Measurements from ENCODE around the gene CRYBA4.

The CRYBA4 gene

DNA sequence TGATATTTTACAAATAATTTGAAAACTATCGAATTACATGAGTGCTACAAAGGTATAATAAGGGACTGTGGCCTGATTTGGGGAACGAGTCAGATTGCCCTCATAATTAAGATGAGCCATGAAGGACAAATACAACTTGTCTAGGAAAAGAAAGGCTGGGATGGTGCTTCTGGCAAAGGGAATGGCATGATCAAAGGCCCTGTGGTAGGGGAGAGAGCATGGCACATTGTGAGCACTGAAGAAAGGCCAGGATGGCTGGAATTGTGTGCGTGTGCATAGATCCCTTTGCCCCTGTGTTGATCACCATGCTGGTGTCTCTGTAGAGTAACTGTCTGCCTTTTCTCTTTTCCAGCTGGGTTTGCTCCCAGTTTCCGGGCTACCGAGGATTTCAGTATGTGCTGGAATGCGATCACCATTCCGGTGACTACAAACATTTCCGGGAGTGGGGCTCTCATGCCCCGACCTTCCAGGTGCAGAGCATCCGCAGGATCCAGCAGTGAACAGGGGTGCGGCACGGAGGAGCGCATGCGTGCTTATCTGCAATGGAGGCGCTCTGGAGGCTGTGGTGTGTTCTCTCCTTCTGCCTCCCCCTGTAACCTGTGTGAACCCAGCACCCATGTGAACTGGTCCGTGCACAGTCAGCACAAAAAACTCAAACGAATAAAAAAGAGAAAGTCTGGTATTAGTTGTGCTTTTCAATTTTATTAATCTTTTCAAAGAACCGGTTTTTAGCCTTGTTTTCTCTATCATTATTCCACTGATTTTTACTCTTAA is 8.4 kb downstream of the CRYBA4 start:
- no peak for DNase-seq (ENCODE audit: low spot score)

GRCh38 chr22:26631282-26631681 is 9.5 kb downstream of the CRYBA4 start:
- no peak for DNase-seq (ENCODE audit: low spot score)

GRCh38 chr22:26632422-26633155 is 10.8 kb downstream of the CRYBA4 start:
- DNase-seq (ENCODE audit: low spot score): no peak

DNA sequence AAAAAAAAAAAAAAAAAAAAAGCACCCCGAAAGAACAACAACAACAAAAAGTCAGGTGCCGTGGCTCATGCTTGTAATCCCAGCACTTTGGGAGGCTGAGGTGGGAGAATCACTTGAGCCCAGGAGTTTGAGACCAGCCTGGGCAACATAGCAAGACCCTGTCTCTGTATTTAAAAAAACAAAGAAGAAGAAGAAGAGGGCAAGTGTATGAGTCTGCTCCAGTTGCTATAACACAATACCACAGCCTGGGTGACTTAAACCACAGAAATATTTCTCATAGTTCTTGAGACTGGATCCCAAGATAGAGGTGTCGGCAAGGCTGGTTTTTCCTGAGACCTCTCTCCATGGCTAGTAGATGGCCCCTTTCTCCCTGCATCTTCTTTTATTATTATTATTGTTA is 12.4 kb downstream of the CRYBA4 start:
- no peak for DNase-seq (ENCODE audit: low spot score)

DNA sequence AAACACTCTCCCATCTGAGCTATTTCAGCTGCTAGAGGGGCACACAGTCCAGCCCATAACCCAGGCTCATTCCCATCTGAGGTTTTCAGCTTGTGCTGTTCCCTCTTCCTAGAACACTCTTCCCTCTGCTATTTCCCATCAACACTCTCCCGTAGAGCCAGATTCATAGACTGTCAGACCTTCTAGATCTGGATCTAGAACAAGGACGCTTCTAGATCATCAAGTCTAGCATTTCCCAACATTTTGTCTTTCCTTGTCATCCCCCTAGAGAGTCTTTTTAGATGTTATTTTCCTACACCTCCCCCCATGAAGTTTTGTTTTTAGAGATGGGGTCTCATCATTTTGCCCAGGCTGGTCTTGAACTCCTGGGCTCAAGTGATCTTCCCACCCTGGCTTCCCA is 13.4 kb downstream of the CRYBA4 start:
- DNase-seq (ENCODE audit: low spot score): no peak

DNA sequence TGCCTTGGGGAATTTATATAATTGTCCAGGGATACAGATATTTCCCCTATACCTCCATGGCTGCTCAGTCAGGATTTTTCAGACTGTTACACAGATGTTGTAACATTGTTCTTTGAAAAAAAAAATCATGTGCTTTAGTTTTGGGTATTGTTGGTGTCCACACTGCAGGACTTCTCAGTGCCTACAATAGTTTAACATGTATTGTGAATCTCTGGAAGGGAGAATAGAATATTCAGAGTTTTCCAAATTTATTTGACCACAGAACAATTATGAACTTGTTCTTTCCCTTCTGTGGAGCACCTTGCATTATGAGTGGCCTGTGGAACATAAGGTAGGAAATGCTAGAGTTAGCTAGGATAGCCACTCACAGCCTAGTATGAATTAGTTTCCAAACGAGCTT is 14.5 kb downstream of the CRYBA4 start:
- no peak for DNase-seq (ENCODE audit: low spot score)

DNA sequence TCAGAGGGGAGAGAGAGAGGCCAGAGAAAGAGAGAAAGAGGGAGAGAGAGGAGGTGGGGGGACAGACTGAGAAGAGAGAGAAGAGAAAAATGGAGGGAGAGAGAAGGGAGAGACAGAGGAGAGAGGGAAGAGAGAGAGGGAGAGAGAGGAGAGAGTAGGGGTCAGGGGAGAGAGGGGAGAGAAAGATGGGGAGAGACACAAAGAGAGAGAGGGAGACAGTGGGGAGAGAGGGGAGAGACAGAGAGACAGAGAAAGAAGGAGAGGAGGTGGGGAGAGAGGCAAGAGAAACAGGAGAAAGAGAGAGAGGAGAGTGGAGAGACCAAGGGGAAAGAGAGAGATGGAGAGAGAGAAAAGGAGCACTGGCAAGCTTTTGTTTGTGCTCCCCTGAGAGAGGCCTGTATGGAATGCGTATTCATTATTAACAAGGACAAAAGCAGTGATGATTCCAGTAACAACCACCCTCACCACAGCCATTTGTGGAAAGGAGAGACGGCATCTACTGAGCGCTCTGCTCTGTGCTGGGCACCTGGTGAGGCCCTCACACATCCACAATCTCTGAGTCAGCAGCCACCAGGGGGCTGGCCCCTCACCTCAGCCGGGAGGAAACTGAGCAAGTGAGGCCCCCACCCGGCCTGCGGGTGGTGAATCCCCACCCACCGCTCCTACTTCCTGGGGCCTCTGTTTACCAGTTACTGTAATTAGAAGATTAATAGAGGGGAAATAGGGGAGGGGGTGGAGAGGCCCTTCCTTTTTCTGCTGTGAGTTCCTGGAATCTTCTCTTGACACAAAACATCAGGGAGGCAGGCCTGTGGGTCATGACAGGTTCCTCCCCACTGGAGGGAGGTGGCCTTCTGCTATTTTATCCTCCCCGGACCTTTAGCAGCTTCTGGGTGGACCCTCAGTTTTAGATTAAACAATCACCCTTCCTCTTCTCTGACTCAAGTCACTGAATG is 21.0 kb downstream of the CRYBA4 start:
- no peak for DNase-seq (ENCODE audit: low spot score)

- no peak for DNase-seq (ENCODE audit: low spot score)
Measured at GRCh38 chr22:26643418-26644100, 21.8 kb downstream of the CRYBA4 start.

- DNase-seq (ENCODE audit: low spot score): peak; percentile 40
Measured at GRCh38 chr22:26646158-26646557, 24.4 kb downstream of the CRYBA4 start.

DNA sequence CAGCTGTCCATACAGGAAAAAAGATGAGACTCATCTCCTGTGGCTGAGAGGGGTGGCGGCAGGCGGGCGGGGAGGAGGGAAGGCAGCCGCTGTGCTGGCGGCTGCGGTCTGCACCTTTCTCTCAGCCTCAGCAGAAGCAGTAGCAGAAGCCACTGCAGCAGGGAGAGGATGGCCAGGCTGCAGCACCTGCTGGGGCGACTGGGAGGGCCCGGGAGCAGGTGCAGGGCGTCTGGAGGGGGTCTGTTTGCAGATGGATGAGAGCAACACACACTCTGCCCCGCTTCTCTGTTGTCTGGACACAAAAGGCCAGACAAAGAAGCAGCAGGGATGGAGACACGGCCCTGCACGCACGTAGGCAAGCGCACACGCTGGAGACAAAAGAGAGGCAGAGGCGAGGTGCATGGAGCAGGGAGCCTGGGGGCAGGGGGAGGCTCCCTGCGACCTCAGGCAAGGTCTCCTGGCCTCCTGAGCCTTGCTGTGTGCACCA is 26.3 kb downstream of the CRYBA4 start:
- no peak for DNase-seq (ENCODE audit: low spot score)

DNA sequence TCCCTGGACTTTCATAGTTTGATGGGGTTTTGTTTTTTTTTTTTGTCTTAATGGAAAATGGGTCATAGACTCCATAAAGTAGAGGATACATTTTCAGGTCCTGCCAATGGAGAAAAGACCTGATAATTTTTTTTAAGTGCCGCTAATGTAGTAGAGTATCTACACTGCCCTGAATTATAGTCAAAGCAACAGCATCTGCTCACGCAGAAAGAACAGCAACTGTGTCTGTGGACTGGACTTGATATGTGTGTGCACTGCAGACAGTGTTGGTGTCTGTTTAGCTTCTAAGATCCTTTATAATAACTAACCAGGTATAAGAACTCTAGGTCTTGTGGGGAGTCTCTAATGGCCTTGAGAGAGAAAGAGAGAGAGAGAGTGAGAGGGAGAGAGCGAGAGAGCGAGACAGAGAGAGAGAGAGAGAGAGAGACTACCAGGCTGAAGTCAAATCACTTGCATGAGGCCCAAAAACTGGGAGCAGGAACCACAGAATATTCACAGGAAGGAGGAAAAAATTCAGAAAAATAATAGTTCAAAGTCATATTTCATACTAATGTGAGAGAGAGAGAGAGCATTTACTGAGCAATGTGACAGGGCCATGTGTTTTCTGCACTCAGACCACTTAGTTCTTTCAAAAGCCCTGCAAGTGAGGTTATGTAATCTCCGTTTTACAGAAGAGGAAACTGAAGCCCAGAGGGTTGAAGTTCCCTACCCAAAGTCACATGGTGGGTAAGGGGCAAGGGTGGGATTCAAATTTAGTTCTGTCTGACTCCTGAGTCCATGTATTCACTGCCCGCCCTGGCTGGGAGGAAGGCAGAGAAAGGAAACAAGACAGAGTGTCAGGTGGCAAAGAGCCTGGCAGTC is 27.0 kb downstream of the CRYBA4 start:
- DNase-seq (ENCODE audit: low spot score): no peak

DNA sequence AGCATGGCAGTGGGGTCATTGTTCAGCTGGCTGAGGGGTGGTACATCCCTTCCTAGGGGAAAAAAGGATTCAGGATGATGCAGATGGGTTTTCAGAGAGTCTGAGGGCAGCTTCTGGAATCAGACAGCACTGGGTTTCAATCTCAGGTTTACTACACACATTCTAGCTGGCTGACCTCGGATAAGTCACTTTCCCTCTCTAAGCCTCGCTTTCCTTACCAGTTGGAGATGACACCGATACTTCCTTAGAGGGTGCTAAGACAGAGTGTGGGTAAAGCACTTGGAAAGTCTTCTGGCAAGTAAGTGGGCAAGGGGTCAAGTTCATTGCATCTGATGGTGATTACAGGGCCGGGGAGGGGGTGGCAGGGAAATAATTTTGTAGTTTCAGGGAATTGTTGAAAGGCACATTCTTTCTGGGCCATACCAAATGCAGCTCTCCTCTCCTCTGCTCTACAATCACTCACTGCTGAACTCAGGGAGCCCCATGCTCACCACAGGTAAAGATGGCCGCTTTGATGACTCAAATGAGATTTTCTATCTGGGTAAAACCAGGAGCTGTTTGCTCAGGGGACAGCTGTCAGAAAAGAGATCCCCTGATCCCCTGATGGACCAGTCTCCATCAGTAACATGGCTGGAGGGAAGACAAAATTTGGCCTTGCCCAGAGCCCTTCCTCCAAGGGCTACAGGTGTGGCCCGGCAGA is 29.1 kb downstream of the CRYBA4 start:
- DNase-seq (ENCODE audit: low spot score): no peak

GRCh38 chr22:26651815-26652214 is 30.1 kb downstream of the CRYBA4 start:
- DNase-seq (ENCODE audit: low spot score): no peak

GRCh38 chr22:26656891-26657851 is 35.4 kb downstream of the CRYBA4 start, which contains the start of gene MIAT:
MIAT (plus strand) TSS chr22:26657588.
- no peak for DNase-seq (ENCODE audit: low spot score)

- no peak for DNase-seq (ENCODE audit: low spot score)
Measured at GRCh38 chr22:26658161-26658560, 36.4 kb downstream of the CRYBA4 start.

GRCh38 chr22:26658671-26659478 is 37.1 kb downstream of the CRYBA4 start:
- DNase-seq (ENCODE audit: low spot score): peak; percentile 83

GRCh38 chr22:26660356-26660755 is 38.6 kb downstream of the CRYBA4 start:
- DNase-seq (ENCODE audit: low spot score): no peak

Data from COLO829 (cell line).